ENCODE data around the gene PPARG.
"Not testable (repeated sequence)": the region's sequence is repeated elsewhere in the genome, so short reads cannot be mapped to it uniquely, and the experiment has no call there.

Gene PPARG

DNA sequence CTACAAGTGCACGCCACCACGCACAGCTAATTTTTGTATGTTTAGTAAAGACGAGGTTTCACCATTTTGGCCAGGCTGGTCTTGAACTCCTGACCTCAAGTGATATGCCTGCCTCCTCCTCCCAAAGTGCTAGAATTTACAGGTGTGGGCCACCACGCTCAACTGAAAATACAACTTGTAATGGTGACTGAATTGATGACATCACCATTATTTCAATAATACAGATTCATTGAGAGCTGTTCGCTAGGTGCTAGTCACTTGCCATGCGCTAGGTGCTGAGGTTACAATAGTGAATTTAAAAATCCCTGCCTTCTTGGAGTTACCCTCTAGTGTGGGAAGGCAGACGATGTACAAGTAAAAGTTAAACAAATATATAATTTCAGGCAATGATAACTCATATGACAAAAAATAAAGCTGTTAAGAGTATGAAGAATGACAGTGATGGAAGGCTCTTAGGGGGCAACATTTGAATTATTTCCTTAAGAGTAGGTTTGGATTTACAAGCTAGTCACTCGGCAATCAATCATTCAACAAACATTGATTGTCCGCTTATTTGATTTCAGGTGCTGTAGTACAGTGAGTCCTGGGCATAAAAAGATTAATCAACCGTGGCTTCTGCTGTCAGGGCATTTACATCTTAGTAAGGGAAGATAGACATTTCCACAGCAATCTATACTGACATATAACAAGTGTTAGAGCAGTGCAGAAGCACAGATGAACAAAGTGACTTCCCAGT lies 9.1 kb upstream of the PPARG start:
- no peak for DNase-seq (ENCODE audit: low read depth in 2 of 2)

DNA sequence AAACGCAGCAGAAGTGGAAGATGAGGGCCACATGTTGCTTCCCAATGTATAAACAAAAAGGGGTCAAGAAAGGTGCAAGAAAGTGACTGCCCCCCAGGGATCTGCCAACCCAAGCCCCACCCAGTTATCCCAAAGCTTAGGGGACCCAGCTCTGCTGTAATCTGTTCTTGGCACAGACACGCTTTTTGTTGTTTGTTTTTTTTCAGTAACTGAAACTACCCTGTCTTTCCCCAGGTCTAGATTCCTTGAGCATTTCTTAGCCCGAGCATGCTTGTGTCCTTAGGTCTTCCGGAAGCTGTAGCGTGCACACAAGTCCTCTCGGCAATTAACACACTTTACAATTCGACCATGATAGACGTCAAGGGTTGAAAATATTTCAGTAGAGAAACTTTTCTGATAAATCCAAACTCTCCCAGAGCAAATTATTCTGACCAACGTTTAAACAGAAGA lies 8.5 kb upstream of the PPARG start:
- DNase-seq (ENCODE audit: low read depth in 2 of 2): no peak

DNA sequence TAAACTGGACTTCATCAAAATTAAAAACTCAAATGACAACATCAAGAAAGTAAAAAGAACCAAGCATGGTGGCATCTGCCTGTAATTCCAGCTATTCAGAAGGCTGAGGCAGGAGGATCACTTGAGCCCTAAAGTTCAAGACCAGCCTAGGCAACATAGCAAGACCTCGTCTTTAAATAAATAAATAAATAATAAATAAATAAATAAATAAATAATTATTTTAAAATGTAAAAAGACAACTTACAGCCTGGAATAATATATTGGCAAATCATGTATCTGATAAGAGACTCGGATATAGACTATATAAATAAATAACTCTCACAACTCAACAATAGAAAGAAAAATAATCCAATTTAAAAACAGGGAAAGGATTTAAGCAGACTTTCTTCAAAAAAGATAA lies 4.3 kb upstream of the PPARG start:
- no peak for DNase-seq (ENCODE audit: low read depth in 2 of 2)

DNA sequence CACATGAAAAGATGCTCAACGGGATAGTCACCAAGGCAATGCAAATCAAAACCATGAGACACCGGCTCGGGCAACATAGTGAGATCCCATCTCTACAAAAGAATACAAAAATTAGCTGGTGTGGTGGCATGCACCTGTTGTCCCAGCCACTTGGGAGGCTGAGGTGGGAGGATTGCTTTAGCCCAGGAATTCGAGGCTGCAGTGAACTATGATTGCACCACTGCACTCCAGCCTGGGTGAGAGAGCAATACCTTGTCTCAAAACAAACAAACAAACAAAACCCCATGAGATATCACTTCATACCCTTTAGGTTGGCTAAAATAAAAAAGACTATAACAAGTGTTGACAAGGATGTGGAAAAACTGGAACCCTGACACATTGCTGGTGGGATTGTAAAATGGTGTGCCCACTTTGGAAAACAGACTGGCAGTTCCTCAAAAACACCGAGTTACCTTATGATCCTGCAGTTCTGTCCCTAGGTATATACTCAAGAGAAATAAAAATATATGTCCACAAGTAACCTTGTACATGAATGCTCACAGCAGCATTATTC lies 3.8 kb upstream of the PPARG start:
- no peak for DNase-seq (ENCODE audit: low read depth in 2 of 2)

DNA sequence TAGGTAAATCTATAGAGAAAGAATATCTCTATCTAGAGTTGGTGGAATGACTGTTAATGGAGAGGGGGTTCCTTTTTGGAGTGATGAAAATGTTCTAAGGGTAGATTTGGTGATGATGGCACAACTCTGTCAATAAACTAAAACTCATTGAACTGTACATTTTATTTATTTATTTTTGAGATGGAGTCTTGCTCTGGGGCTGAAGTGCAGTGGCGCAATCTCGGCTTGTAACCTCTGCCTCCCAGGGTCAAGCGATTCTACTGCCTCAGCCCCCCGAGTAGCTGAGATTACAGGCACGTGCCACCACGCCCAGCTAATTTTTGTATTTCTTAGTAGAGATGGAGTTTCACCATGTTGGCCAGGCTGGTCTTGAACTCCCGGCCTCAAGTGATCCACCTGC lies 3.1 kb upstream of the PPARG start:
- DNase-seq (ENCODE audit: low read depth in 2 of 2): not testable (repeated sequence)

DNA sequence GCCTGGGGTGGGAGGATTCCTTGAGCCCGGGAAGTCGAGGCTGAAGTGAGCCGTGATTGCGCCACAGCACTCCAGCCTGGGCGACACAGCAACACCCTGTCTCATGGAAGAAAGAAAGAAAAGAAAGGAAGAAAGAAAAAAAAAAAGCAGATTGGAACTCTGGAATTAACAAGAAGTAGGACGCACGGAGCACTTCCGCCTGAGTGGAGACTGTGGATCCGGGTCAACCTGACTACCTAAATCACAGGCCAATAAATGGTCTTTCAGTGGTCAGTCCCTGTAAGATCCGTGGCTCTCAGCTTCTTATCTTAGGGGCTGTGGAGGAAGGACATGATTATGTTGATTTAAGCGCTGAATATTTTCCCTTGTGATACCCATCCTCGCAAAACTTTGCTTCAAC lies 2.4 kb upstream of the PPARG start:
- DNase-seq (ENCODE audit: low read depth in 2 of 2): no peak

DNA sequence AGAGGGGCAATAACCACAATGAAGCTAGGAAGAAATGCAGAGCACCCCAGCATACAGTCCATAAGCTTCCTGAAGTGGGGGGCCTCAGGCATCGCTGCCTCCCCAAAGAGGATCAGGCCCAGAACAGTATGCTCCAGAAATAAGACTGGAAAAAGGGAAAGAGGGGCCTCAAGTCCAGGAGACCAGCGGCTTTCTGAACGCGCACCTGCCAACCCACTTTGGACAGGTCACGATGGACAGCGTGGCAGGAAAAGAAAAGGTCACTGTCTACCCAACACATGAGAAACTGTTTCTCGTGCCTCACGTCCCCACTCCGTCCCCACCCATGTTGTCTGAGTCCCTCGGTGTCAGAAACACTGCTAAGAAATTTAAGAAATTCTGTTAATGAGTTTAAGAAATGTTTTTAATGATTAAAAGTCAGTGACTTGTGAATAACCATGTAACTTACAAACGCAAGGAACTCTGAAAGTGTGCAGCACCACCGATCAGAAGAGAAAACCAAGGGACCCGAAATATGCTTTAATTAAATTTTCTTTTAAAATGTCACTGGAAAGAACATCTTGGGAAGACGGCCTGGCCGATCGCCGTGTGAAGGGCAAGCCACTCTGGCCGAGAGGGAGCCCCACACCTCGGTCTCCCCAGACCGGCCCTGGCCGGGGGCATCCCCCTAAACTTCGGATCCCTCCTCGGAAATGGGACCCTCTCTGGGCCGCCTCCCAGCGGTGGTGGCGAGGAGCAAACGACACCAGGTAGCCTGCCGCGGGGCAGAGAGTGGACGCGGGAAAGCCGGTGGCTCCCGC lies 1.7 kb upstream of the PPARG start:
- no peak for DNase-seq (ENCODE audit: low read depth in 2 of 2)

DNA sequence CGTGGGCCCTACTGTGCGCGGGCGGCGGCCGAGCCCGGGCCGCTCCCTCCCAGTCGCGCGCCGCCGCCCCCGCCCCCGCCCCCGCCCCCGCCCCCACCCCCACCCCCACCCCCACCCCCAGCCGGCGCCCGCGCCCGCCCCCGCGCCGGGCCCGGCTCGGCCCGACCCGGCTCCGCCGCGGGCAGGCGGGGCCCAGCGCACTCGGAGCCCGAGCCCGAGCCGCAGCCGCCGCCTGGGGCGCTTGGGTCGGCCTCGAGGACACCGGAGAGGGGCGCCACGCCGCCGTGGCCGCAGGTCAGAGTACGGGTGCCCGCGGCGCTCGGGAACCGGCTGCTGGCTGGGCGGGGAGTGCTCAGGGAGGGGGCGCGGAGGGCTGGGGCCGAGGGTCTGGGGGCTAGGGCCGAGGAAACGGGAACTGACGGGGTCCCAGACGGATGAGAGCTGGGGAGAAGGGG lies 1.1 kb upstream of the PPARG start:
- no peak for DNase-seq (ENCODE audit: low read depth in 2 of 2)

DNA sequence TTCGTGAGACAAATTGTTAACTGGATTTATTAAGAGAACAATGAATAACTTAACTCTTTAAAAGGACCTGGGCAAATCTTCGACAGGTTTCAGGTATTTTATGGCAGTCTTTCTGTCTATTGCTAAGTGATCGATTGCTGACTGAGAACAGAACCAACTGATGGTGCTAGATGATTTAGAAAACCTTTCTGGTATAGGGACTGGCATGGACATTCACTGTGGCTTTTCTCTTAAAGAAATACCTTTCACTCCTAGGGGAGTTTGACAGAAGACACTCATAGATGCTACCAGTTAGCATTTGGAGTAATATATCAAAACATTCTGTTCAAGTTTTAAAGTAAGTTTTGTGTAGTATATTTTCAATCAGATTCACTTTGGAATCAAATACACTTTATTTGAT lies 654 bp downstream of the PPARG start:
- no peak for DNase-seq (ENCODE audit: low read depth in 2 of 2)

DNA sequence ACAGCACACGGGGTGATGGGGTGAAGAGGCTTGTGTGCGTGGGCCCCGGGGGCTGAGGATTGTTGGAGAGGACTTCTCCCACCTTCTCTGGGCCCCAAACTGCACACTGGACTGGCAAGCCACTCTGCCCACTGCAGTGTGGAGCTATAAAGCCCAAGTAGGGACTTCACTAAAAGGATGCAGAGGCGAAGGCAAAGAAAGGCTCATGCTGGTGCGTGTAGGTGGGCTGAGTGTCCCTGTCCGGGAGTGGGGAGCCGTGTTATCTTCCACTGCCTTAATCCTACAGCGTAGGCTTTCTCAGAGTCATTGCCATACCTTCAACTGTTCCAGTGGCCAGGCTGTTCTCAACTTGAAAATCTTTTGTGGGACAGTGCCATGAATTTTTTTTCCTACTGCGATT lies 3.9 kb downstream of the PPARG start:
- no peak for DNase-seq (ENCODE audit: low read depth in 2 of 2)

DNA sequence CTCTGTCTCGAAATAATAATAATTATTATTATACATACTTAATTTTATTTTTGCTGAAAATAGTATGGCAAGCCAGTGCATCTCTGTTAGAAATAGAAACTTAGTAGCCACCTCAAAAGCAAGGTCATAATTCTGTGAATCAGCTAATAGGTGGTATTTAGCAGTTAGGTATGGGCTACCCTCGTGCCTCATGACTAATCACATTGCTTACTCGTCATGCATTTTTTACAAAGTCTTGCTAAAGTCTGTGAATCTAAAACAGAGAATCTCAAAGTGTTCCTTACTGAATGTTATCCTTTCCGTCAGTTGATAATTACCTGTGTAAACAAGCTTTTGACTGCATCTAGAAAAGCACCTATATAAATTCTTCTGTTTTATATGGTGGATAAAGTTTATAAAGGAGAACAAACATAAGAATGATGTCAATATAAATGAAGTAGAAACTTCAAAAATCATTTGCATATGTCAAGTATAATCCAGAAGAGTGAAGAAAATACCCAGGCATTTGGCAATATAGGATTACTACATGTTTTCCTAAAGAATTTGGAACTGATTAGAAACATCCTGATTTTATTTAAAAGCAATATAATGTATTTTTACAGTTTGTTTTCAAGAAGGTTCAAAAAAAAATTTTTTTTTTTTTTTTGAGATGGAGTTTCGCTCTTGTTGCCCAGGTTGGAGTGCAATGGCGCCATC lies 6.2 kb downstream of the PPARG start:
- DNase-seq (ENCODE audit: low read depth in 2 of 2): no peak

DNA sequence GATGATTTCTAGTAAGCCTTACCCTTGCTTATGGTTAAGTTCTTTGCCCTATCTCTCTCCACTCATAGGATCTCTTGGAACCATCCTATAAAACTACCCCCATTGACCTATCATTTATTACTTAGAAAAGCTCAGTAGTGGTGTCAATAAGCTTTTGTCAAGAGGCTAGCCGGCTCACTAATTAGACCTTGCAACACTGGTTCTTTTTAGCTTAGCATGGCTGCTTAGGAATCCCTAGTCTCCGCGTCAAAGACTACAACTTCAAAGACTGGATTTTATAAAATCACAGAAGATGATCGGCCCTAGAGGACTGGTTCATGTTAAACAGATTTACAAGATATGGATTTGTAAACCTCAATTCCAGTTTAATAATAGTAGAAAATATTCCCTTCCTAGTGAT lies 7.6 kb downstream of the PPARG start:
- no peak for DNase-seq (ENCODE audit: low read depth in 2 of 2)

DNA sequence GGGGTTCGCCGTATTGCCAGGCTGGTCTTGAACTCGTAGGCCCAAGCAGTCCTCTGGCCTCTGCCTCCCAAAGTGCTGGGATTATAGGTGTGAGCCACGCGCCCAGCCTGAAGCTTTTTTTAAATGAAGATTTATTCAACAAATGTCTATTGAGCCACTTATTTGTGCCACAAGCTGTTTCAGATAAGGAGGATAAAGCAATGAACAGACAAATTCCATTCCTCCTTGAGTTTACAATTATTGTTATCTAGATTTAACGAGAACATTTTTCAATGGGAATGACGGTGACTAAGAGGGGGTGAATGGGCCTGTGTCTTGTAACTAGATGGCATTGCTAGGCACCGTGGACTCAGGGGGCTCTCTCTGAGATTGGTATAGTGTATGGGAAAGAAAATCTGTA lies 10.2 kb downstream of the PPARG start:
- DNase-seq (ENCODE audit: low read depth in 2 of 2): no peak

DNA sequence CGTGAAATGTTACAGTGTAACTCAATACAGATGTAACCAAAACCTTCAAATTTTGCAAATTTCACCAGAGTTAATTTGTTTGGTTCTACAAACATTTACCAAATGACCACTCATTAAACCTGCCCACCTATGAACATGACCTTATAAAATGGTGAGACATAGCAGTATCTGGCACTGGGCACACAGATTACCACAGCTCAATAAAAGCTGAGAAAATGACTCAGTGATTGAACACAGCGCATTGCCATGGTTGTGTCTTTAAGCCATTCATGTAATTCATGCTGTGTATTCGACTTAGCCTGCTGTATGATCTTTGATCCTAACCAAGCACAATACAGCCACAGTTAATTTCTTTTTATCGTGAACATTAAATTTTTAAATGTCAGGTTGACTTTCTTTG lies 11.3 kb downstream of the PPARG start:
- no peak for DNase-seq (ENCODE audit: low read depth in 2 of 2)

DNA sequence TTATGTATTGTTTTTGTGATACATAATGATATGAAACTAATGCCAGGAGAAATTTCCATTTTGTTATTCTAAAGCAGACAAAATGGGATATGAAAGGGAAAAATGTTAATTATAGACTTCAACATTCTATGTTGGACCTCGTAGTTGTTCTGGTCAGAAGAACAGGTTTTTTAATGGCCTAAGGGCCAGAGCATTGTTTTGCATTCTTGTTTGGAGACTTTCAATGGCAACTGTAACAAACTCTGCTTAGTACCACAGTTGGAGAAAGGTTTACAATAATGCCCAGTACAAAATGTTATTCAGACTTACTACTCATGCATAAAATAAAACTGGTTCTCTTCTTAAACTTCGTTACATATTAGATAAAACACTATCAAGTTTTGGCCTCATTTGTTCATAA lies 12.2 kb downstream of the PPARG start:
- DNase-seq (ENCODE audit: low read depth in 2 of 2): no peak

DNA sequence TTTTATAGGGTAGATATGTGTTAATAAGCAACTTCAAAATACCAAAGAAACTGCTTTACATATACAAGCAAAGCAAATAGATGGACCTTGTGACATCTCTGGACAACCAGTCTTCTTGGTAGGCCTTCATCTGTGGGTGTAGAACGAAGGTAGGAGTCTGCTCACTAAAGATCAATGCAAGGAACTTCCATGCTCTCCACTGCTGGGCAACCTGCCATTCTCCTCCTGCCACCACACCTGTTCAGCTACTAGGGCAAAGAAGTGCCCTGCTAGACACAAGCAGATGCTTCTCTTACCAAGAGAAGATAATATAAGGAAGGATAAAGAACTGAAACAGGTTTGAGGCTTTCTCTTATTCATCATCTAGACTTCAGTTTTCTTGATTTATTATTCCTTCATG lies 12.6 kb downstream of the PPARG start:
- no peak for DNase-seq (ENCODE audit: low read depth in 2 of 2)

DNA sequence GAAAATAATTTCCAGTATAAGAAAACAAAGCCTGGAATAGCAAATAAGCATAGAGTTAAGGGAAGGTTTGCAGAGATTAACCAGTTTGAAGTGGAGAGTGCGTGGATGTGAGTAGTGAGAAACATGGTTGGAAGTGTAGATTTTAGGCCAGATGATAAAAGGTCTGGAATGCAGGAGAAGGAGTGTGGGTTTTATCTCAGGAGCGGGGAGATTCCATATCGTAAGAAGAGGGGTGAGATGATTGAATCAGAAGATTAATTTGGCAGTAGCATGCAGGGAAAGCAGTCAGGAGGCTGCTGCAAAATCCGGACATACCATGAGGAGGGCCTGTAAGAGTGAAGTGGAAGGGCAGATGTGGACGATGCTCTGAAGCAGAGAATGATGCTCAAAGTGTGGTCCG lies 13.7 kb downstream of the PPARG start:
- DNase-seq (ENCODE audit: low read depth in 2 of 2): no peak

DNA sequence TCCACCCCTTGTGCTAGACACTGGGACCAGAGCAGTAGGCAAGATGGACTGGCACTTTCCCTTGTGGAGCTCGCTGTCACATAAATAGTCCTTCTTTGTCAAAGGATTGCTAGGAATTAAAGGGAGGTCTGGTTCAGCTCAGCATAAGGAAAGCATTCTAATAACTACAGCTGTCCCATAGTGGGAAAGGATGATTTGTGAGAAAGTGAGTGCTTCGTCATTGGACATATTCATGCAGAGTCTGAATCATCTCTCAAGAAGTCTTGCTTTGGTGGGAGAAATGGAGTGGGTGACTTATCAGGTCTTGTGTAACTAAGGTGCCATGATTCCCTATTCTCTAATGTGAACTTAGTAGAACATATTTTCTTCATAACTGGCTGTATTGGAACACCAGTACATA lies 14.7 kb downstream of the PPARG start:
- no peak for DNase-seq (ENCODE audit: low read depth in 2 of 2)

DNA sequence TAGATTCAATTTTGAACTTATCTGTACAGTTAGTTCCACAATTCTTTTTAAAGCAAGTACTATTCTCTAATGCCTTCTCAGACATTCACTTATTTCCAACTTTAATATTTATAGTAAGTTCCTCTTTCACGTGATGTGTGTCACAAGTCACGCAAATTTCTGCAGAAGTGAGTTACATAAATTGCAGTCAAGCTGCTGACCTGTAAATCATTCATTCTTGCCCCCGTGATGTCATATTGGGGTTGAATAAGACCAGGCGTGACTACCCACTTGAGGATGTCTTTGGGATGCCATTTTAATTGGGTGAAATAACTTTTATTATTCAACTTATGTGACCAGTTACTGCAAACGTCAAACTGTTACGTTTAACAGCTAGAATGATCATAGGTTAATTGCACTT lies 15.1 kb downstream of the PPARG start:
- DNase-seq (ENCODE audit: low read depth in 2 of 2): no peak

DNA sequence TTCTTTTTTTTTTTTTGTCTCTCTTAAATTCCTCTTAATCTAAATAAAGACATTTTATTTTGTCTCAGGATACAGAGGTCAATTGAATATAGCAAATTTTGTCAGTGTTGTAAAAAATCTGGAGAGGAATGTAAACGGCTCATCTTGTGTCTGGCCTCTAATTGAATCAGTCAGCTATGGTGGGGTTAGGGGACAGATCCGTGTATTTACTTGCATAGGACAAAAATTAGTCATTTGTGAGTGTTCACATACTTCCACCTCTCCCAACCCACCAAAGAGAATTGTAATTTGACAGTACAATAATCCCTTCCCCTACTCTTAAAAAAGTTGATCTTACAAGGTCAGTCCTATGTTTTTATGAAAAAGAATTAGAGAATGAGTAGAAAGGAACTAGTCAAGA lies 18.3 kb downstream of the PPARG start:
- no peak for DNase-seq (ENCODE audit: low read depth in 2 of 2)

DNA sequence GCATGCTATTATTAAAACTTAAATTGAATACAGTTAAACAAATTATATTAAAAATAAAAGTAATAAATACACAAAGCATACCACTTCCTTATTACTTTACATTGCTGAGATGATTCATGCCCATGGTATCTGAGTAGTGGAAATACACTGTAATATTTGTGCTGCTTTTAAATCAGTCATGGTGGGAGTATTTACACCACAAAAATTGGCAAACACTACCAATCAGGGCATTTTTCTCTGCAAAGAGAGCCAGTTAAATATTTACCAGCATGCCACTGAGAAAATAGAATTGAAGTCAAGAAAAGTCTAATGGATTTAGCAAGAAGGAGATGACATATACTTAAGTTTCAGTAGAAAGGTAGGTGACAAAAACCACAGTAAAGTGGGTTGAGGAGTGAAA lies 19.6 kb downstream of the PPARG start:
- DNase-seq (ENCODE audit: low read depth in 2 of 2): no peak

DNA sequence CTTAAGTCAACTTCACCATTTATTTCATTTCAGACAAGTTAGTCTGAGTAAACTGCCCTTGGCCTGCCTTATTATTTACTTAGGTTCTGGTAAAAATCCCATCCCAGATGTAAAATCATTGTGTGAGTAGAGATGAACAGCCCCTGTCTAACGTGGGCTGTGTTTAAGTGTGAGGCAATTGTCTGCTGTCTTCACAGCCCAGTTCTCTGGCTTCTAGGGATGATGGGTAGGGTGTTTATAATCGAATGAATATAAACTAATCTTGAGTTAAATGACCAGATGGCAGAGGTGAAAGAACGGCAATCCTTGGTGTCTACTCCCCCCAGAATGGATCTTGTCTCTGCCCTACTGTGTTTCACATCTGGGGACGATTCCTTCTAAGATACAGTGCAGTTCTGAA lies 20.8 kb downstream of the PPARG start:
- no peak for DNase-seq (ENCODE audit: low read depth in 2 of 2)

Data from stimulated activated CD4-positive, alpha-beta T cell treated with anti-CD3 and anti-CD28 coated beads, Interleukin-1b, Interleukin-23, amount 100 ng/mL, for 4 hours (primary cell).